Progenitor cell of endocrine pancreas (in vitro differentiated cells): Measurements from ENCODE around the gene CNOT4. TPM values are rescaled to one million over a fixed set of nuclear protein-coding genes. Genes with fewer than 3 reads are reported as not detected.

Experiments
- DNase-seq: peaks from one replicate; pipeline ENCODE4 v3.0.0; 2021; ENCODE audit warnings: low spot score; ENCODE audit not compliant: unreplicated experiment
- H3K27ac Mint-ChIP-seq: 2 replicates; pipeline ENCODE4 v1.8.0; 2021; ENCODE audit warnings: mild to moderate bottlenecking, moderate library complexity, mixed read lengths
- H3K27me3 Mint-ChIP-seq: 2 replicates; pipeline ENCODE4 v1.8.0; 2021; ENCODE audit warnings: mixed read lengths
- H3K36me3 Mint-ChIP-seq: 2 replicates; pipeline ENCODE4 v1.8.0; 2022; ENCODE audit warnings: mixed read lengths; ENCODE audit not compliant: insufficient read depth
- H3K4me1 Mint-ChIP-seq: 2 replicates; pipeline ENCODE4 v1.8.0; 2021; ENCODE audit warnings: low read depth, mixed read lengths
- H3K4me3 Mint-ChIP-seq: 2 replicates; pipeline ENCODE4 v1.8.0; 2021; ENCODE audit warnings: low read depth, mild to moderate bottlenecking, moderate library complexity, mixed read lengths
- H3K9me3 Mint-ChIP-seq: 2 replicates; pipeline ENCODE4 v1.8.0; 2021; ENCODE audit warnings: low read depth, mixed read lengths
- total RNA-seq: library from RNA; stranded (reverse); gene quantifications from 2 replicates; pipeline ENCODE4 v1.2.1, GENCODE V29; 2021
- TF ChIP-seq, protein P1 (sequence below): fragments of 200-600 bp; sonication (generic); IDR thresholded peaks from one replicate; pipeline ENCODE4 v1.5.0; 2021; ENCODE audit warnings: antibody characterized with exemption, mild to moderate bottlenecking; ENCODE audit not compliant: unreplicated experiment

CNOT4 gene
- total RNA-seq, 1 donor from 2014 or later = 34.3 TPM

DNA sequence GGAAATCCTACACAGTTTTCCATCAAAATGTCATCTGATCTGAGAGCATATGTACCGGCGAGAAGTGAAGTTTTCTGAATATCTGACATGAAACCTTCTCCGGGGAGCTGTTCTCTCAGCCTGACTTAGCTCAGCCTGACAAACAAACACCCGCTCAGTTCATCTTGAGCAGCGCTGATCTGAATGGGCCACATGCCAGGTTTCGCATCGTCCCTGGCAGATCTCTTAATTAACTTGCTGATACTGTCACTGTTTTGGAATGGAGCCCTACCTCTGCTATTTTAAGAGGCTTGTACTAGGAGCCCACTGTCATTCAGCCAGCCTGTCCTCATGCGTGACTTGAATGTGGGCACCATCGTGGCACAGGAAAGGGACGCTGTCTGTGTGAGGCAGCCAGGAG lies 167.0 kb downstream of the CNOT4 start:
- Mint-ChIP-seq H3K27me3 (peaks cover 3% of the 10 kb centered on the region), H3K4me3 (no peak overlapping the region), H3K9me3 (no peaks in the 10 kb centered on the region), H3K27ac (no peak overlapping the region), H3K36me3 (no peaks in the 10 kb centered on the region), H3K4me1 (no peaks in the 10 kb centered on the region)
- TF ChIP-seq, protein P1, sequence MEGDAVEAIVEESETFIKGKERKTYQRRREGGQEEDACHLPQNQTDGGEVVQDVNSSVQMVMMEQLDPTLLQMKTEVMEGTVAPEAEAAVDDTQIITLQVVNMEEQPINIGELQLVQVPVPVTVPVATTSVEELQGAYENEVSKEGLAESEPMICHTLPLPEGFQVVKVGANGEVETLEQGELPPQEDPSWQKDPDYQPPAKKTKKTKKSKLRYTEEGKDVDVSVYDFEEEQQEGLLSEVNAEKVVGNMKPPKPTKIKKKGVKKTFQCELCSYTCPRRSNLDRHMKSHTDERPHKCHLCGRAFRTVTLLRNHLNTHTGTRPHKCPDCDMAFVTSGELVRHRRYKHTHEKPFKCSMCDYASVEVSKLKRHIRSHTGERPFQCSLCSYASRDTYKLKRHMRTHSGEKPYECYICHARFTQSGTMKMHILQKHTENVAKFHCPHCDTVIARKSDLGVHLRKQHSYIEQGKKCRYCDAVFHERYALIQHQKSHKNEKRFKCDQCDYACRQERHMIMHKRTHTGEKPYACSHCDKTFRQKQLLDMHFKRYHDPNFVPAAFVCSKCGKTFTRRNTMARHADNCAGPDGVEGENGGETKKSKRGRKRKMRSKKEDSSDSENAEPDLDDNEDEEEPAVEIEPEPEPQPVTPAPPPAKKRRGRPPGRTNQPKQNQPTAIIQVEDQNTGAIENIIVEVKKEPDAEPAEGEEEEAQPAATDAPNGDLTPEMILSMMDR = no peak
- DNase-seq = no peak

DNA sequence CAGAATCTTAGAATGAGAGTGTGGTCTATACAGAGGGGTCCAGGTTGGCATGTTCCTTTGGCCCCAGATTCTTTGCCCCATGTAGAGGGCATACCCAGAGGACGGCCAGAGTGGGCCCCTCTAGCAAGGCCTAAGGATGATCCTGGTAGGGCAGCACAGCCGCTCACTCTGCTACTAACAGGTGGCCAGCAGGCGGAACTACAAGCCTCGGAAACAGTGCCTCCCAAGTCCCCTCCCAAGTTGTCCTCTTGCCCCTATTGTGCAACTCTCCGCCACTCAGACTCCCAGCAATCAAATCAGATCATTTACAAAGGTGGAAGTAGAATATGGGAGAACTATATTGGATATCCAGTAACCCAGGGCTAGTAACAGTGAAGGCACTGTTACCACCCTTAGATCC lies 168.9 kb downstream of the CNOT4 start:
- Mint-ChIP-seq H3K4me1 (no peaks in the 10 kb centered on the region), H3K4me3 (no peak overlapping the region), H3K9me3 (no peaks in the 10 kb centered on the region), H3K36me3 (no peaks in the 10 kb centered on the region), H3K27ac (no peak overlapping the region), H3K27me3 (peaks cover 3% of the 10 kb centered on the region)
- TF ChIP-seq, protein P1 = no peak
- DNase-seq = no peak

DNA sequence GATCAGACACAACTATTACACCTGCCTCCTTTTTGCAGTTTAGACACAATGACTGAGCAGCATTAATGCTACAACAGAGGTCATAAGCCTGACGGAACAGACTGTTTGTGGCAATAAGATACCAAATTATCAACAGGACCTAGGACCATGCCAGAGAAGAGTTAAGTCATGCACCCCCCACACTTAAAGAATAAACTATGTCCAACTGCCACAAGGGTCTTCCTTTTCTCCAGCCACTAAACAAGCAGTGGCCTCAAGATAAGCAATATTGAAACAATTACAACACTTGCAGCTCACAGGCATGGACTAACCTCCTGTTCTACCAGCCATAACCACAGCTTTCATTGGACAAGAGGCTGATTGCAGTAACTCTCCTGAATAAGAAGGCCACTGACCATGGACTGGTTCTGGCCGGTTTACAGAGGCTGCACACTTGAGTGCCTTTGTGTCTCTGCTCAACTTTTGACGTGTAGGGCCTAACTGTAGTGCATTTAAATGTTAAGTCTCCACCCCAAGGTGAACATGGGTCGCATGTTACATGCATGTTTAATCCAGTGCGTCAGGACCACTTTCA lies 171.8 kb downstream of the CNOT4 start:
- no peaks in the 10 kb centered on the region for H3K4me1 Mint-ChIP-seq
- no peaks in the 10 kb centered on the region for H3K27me3 Mint-ChIP-seq
- TF ChIP-seq, protein P1 = no peak
- DNase-seq = no peak
- H3K27ac Mint-ChIP-seq = no peak overlapping the region
- H3K36me3 Mint-ChIP-seq = no peaks in the 10 kb centered on the region
- H3K4me3 Mint-ChIP-seq = no peak overlapping the region
- H3K9me3 Mint-ChIP-seq = no peaks in the 10 kb centered on the region

DNA sequence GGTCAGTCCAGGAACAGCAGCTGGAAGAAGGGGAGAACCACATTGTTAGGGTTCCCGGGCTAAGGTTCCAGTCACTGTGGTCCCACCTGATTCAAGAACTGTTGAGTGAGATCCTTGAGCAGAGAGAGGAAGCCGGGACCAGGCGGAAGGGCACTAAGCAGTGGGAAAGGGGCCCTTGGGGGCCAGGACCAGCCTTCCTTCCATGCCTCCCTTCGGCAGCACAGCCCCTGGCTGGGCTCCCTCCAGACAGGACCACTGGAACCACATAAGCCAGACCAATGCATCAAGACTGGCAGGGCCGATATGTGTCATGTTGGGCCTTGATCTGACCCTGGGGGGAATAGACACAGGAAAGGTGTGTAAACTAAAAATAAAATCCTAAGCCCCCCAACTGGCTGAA lies 172.4 kb downstream of the CNOT4 start:
- Mint-ChIP-seq H3K4me3 (no peak overlapping the region), H3K36me3 (no peaks in the 10 kb centered on the region), H3K9me3 (no peaks in the 10 kb centered on the region), H3K4me1 (no peaks in the 10 kb centered on the region), H3K27me3 (no peaks in the 10 kb centered on the region), H3K27ac (no peak overlapping the region)
- no peak for DNase-seq
- TF ChIP-seq, protein P1 = no peak

DNA sequence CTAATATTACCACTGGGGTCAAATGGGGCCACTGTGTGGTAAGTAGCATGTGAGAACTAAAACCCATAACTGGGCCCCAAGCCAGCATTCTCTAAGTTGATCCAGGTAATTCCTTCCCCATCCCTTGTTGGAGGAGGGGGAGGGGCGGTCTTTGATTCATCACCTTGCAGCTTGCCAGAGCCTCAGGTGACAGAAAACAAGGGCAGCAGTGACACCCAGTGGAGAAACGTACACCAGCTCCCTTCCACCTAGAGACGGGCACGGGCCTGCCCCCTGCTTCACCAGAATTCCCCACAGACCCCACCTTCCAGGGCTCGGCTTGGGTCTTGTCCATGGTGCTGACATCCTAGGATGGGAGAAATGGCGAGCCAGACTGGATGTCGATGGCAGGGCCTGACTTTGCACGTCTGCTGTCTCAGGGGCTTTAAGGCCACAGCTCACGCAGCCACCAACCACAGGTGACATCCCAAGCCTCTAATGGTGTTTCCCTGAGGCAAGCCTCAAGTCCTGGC lies 174.2 kb downstream of the CNOT4 start:
- Mint-ChIP-seq H3K27ac (no peak overlapping the region), H3K9me3 (peaks cover 3% of the 10 kb centered on the region), H3K27me3 (no peaks in the 10 kb centered on the region), H3K4me1 (no peaks in the 10 kb centered on the region), H3K4me3 (no peak overlapping the region), H3K36me3 (no peaks in the 10 kb centered on the region)
- peak; percentile 89 for DNase-seq
- TF ChIP-seq, protein P1 = peak; percentile 88
